Activated CD4-positive, alpha-beta T cell treated with anti-CD3 and anti-CD28 coated beads, Interleukin-2, amount 50 U/mL, for 48 hours (primary cell): ENCODE measurements around the gene ATP11C.
"Not testable (repeated sequence)": the region's sequence is repeated elsewhere in the genome, so short reads cannot be mapped to it uniquely, and the experiment has no call there.

Experiments
- DNase-seq, 2 experiments: peaks; one replicate each; pipeline ENCODE4 v3.0.0-alpha.2; 2020

ATP11C gene

DNA sequence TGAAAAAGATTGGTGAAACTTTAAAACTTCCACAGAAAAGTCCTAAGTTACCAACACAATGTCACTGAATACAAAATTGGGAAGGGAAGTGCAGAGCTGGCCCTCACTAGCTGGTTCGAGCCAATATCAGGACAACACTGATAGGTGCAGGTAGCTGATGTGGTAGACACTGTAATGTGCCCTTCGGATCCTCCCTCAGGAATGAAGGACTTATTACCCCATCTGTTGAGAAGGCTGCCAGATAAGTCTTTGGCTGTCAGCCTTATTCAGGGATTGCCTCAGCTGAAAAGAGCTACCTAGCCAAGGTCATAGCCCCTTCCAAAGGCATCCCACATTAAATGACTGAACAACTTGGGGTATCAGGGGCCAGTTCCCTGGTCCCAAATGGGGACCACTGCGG, 230.2 kb downstream of the ATP11C start:
- no peak for DNase-seq

- DNase-seq, result no peak
Observed at GRCh38 chrX:139692908-139693307, 239.9 kb downstream of the ATP11C start.

- DNase-seq, result no peak
Observed at GRCh38 chrX:139692506-139692849, 240.4 kb downstream of the ATP11C start.

- no peak for DNase-seq
Observed at GRCh38 chrX:139691843-139692505, 240.9 kb downstream of the ATP11C start.

GRCh38 chrX:139691493-139691842, 241.4 kb downstream of the ATP11C start:
- no peak for DNase-seq

DNA sequence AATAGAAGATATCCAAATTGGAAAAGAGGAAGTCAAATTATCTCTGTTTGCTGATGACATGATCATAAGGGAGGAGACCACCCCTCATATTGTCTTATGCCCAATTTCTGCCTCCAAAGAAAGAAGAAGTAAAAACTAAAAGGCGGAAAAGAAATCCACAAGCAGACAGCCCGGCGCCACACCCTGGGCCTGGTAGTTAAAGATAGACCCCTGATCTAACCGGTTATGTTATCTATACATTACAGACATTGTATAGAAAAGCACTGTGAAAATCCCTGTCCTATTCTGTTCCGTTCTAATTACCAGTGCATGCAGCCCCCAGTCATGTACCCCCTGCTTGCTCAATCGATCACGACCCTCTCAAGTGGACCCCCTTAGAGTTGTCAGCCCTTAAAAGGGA, 247.7 kb downstream of the ATP11C start:
- not testable (repeated sequence) for DNase-seq

DNA sequence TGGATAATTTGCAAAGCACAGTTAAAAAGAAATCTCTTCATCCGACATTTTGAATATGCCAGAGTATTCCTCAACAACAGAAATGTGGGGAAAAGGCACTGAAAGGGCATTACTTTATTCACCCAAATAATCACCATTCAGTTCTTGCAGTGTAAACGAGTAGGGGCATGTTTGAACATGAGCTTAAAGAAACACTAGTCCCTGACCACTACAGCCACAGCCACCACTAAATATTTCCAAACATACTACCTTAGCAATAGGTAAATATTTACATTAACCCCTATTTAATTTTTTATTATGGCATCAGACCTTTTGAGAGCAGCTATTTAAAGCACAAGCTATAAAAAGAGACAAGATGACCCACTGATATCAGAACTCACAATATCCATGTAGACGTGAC, 252.5 kb downstream of the ATP11C start:
- no peak for DNase-seq
